SU-DHL-6 (cell line): ENCODE results near the gene FAM78B.

ENCODE experiments used
- EZH2phosphoT487 ChIP-seq: fragments of 200-600 bp; sonication (generic), shearing (Covaris generic); conservative IDR thresholded peaks from 2 replicates; pipeline ENCODE4 v1.6.1; 2018; ENCODE audit warnings: mild to moderate bottlenecking, antibody characterized with exemption, low read length, moderate library complexity, mixed read lengths
- TF ChIP-seq, protein P1 (sequence below): fragments of 200-600 bp; sonication (generic); IDR thresholded peaks from one replicate; pipeline ENCODE4 v1.5.1; 2017; ENCODE audit warnings: antibody characterized with exemption, mild to moderate bottlenecking, low read length, moderate library complexity; ENCODE audit not compliant: insufficient read depth, poor library complexity, severe bottlenecking

- TF ChIP-seq, protein P1, sequence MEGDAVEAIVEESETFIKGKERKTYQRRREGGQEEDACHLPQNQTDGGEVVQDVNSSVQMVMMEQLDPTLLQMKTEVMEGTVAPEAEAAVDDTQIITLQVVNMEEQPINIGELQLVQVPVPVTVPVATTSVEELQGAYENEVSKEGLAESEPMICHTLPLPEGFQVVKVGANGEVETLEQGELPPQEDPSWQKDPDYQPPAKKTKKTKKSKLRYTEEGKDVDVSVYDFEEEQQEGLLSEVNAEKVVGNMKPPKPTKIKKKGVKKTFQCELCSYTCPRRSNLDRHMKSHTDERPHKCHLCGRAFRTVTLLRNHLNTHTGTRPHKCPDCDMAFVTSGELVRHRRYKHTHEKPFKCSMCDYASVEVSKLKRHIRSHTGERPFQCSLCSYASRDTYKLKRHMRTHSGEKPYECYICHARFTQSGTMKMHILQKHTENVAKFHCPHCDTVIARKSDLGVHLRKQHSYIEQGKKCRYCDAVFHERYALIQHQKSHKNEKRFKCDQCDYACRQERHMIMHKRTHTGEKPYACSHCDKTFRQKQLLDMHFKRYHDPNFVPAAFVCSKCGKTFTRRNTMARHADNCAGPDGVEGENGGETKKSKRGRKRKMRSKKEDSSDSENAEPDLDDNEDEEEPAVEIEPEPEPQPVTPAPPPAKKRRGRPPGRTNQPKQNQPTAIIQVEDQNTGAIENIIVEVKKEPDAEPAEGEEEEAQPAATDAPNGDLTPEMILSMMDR, result no peak
- no peak for TF ChIP-seq EZH2phosphoT487
Measured at GRCh38 chr1:166167572-166167925, 748 bp upstream of the FAM78B start.
